K562 (cell line): ENCODE results near the gene ACRBP. TPM values are rescaled to one million over a fixed set of nuclear protein-coding genes. Genes with fewer than 3 reads are reported as not detected.

Experiments
- ATAC-seq: fragments of 200-7000 bp; cut with Tn5 transposase; 3 replicates; pipeline ENCODE4 v1.9.1; 2020; ENCODE audit warnings: moderate library complexity
- BruUV-seq: library from RNA; stranded (reverse); fragments of 400-500 nt; replicated peaks from 2 replicates; lab custom pipeline; 2021; lab: Mats Ljungman, UMichigan
- CTCF ChIA-PET: fragments of 300-600 bp; formaldehyde crosslinking; extraction: SDS; loops from one replicate; lab custom pipeline; 2021; ENCODE audit warnings: low intra/inter-chr PET ratio; lab: Yijun Ruan, JAX
- POLR2A ChIA-PET: fragments of 300-600, 350-650 bp; sonication (Branson Sonifier 250); formaldehyde crosslinking; extraction: SDS; loops from one replicate; lab custom pipeline; 2021; ENCODE audit warnings: antibody characterized with exemption, inconsistent platforms; lab: Yijun Ruan, JAX
- DNase-seq, 4 experiments: peaks; one replicate each; pipeline versions ENCODE4 v3.0.0 to v3.0.0-alpha.2; 2011 to 2018; ENCODE audit warnings: low spot score in 3 of 4, mixed read lengths in 3 of 4; ENCODE audit errors: extremely low read depth in 1 of 4
- FAIRE-seq: peaks from 2 replicates; lab custom pipeline; 2011; peaks lifted over from hg19 to GRCh38; lab: Jason Lieb, UNC
- H2AFZ ChIP-seq: 2 replicates; pipeline ENCODE4 v1.6.0; 2011; ENCODE audit warnings: low read depth, low read length, control low read depth, inconsistent platforms
- H3K27ac ChIP-seq: fragments of 200-600 bp; 3 replicates; pipeline ENCODE4 v1.8.0; 2011; ENCODE audit warnings: low read depth, mild to moderate bottlenecking, control low read depth, inconsistent platforms, low read length, moderate library complexity, mixed read lengths; ENCODE audit errors: extremely low read depth
- H3K27me3 ChIP-seq, 2 experiments: fragments of 300-600 bp in 1 of 2; 2 replicates in 1 of 2; 3 replicates in 1 of 2; pipeline versions ENCODE4 v1.6.0 to v1.8.0; 2011; ENCODE audit warnings: inconsistent platforms in 2 of 2, low read length in 2 of 2, mild to moderate bottlenecking in 1 of 2, mixed read lengths in 1 of 2, moderate library complexity in 1 of 2; ENCODE audit not compliant: control insufficient read depth in 2 of 2, insufficient read depth in 2 of 2
- H3K36me3 ChIP-seq: fragments of 300-600 bp; 3 replicates; pipeline ENCODE4 v1.8.0; 2011; ENCODE audit warnings: mild to moderate bottlenecking, low read length, inconsistent platforms; ENCODE audit not compliant: control insufficient read depth, insufficient read depth
- H3K4me1 ChIP-seq, 2 experiments: fragments of 200-600 bp in 1 of 2; replicated peaks in 1 of 2; 2 replicates in 1 of 2; 3 replicates in 1 of 2; pipeline versions ENCODE4 v1.5.1 to v1.8.0; 2011; ENCODE audit warnings: inconsistent platforms in 2 of 2, low read length in 2 of 2, mild to moderate bottlenecking in 1 of 2, mixed read lengths in 1 of 2, moderate library complexity in 1 of 2; ENCODE audit not compliant: control insufficient read depth in 2 of 2, insufficient read depth in 2 of 2
- H3K4me2 ChIP-seq: 2 replicates; pipeline ENCODE4 v1.6.1; 2011; ENCODE audit warnings: low read length, control low read depth, inconsistent platforms, mixed read lengths; ENCODE audit not compliant: insufficient read depth
- H3K4me3 ChIP-seq: fragments of 200-600 bp; sonication (generic), shearing (Covaris generic); 2 replicates; pipeline ENCODE4 v1.5.1; 2016; ENCODE audit warnings: control low read depth, inconsistent platforms
- H3K79me2 ChIP-seq: fragments of 200-600 bp; 3 replicates; pipeline ENCODE4 v1.8.0; 2011; ENCODE audit warnings: low read length, inconsistent platforms; ENCODE audit not compliant: control insufficient read depth, insufficient read depth
- H3K9ac ChIP-seq, 2 experiments: 2 replicates each; pipeline versions ENCODE4 v1.6.0 to v1.6.1; 2011; ENCODE audit warnings: low read depth in 2 of 2, low read length in 2 of 2, control low read depth in 1 of 2, inconsistent platforms in 1 of 2, mild to moderate bottlenecking in 1 of 2, mixed read lengths in 1 of 2; ENCODE audit not compliant: insufficient read depth in 1 of 2
- H3K9me1 ChIP-seq: one replicate; pipeline ENCODE4 v1.6.0; 2011; ENCODE audit warnings: inconsistent platforms, mild to moderate bottlenecking, low read length, moderate library complexity; ENCODE audit not compliant: control insufficient read depth, insufficient read depth
- H3K9me3 ChIP-seq: replicated peaks from 2 replicates; pipeline ENCODE4 v1.5.1; 2011; ENCODE audit warnings: low read depth, low read length, inconsistent platforms; ENCODE audit not compliant: control insufficient read depth, insufficient read depth
- H4K20me1 ChIP-seq: replicated peaks from 2 replicates; pipeline ENCODE4 v1.6.1; 2011; ENCODE audit warnings: low read length, inconsistent platforms, mixed read lengths; ENCODE audit not compliant: control insufficient read depth, insufficient read depth
- CTCF ChIP-seq, 3 experiments: IDR thresholded peaks in 2 of 3; conservative IDR thresholded peaks in 1 of 3; 2 replicates each; pipeline ENCODE4 v1.5.1; 2011 to 2012; ENCODE audit warnings: low read length in 3 of 3, mild to moderate bottlenecking in 3 of 3, control low read depth in 2 of 3, improper control_type of control experiment in 1 of 3, inconsistent platforms in 1 of 3, low read depth in 1 of 3, mixed read lengths in 1 of 3, moderate library complexity in 1 of 3; ENCODE audit not compliant: insufficient read depth in 2 of 3
- HMBOX1 ChIP-seq: sonication (generic); IDR thresholded peaks from 2 replicates; pipeline ENCODE4 v1.6.1; 2016
- PCBP1 ChIP-seq: fragments of 200-400 bp; formaldehyde crosslinking; IDR thresholded peaks from 2 replicates; pipeline ENCODE4 v1.6.1; 2018; ENCODE audit warnings: mild to moderate bottlenecking, low read depth, low read length; ENCODE audit not compliant: poor library complexity, severe bottlenecking
- SRSF3 ChIP-seq: fragments of 200-400 bp; formaldehyde crosslinking; IDR thresholded peaks from 2 replicates; pipeline ENCODE4 v1.6.1; 2016; ENCODE audit warnings: mild to moderate bottlenecking, low read length, moderate library complexity; ENCODE audit not compliant: insufficient read depth
- TFAP4 ChIP-seq: sonication (generic); formaldehyde crosslinking; IDR thresholded peaks from 2 replicates; pipeline ENCODE4 v1.8.0; 2022; ENCODE audit warnings: missing genetic modification reagents, mild to moderate bottlenecking, moderate library complexity, borderline replicate concordance
- U2AF1 ChIP-seq: fragments of 200-400 bp; formaldehyde crosslinking; optimal IDR thresholded peaks from 2 replicates; pipeline ENCODE3; 2017; ENCODE audit warnings: mild to moderate bottlenecking, low read depth, low read length, moderate library complexity
- ZNF699 ChIP-seq: fragments of 250-450 bp; sonication (Bioruptor Pico); IDR thresholded peaks from 2 replicates; pipeline ENCODE4 v1.8.0; 2021; ENCODE audit warnings: mild to moderate bottlenecking, moderate library complexity; ENCODE audit not compliant: insufficient replicate concordance
- WGBS: fragments of 100-300 bp; shearing (Covaris generic); methylation state at CpG from one replicate; pipeline ENCODE4 v1.1.6; 2016; ENCODE audit warnings: low coverage, mixed read lengths; ENCODE audit not compliant: insufficient coverage; ENCODE audit errors: missing lambda C conversion rate; 5-methylcytosine and 5-hydroxymethylcytosine counted together
- in situ Hi-C: fragments of 300-500 bp; cut with MboI; formaldehyde crosslinking; loops from 4 replicates; pipeline ENCODE4 v1.15.0; 2018; ENCODE audit warnings: inconsistent platforms, mixed read lengths
- intact Hi-C: fragments of 100-400 bp; cut with micrococcal nuclease; formaldehyde crosslinking; loops from 2 replicates; pipeline ENCODE4 v1.14.2; 2022
- polyA plus RNA-seq, 8 experiments: library from polyadenylated mRNA; depleted of rRNA in 4 of 8; stranded (reverse) in 5 of 8; unstranded in 3 of 8; fragments of >200 nt; fragmentation: Nextera tagmentation in 2 of 8; fragmentation: Illumina TruSeq in 1 of 8; extraction: Ambion mirVana in 2 of 8; extraction: Trizol in 1 of 8; gene quantifications; 2 replicates each; pipeline versions ENCODE4 v1.2.1 to v1.2.3, GENCODE V29; 2011 to 2014; ENCODE audit warnings: inconsistent platforms in 1 of 8, missing spikeins in 1 of 8
- total RNA-seq, 7 experiments: library from RNA; depleted of rRNA in 6 of 7; stranded (reverse); fragments of >200 nt in 6 of 7; fragmentation: Illumina TruSeq in 2 of 7; extraction: Trizol in 2 of 7; gene quantifications; 2 replicates each; pipeline versions ENCODE4 v1.2.1 to v1.2.3, GENCODE V29; 2011 to 2021; ENCODE audit warnings: low replicate concordance in 1 of 7
- TF ChIP-seq, protein P1 (sequence below), 2 experiments: IDR thresholded peaks; 2 replicates each; pipeline ENCODE4 v1.6.1; 2011; ENCODE audit warnings: borderline replicate concordance in 1 of 2, control low read depth in 1 of 2, low read depth in 1 of 2, low read length in 1 of 2, mild to moderate bottlenecking in 1 of 2, mixed read lengths in 1 of 2, moderate library complexity in 1 of 2; ENCODE audit not compliant: insufficient read depth in 1 of 2, insufficient read length in 1 of 2, poor library complexity in 1 of 2, severe bottlenecking in 1 of 2; ENCODE audit errors: extremely low read depth in 1 of 2
- TF ChIP-seq, protein P2 (sequence below): IDR thresholded peaks from 2 replicates; pipeline ENCODE4 v1.6.1; 2012; ENCODE audit warnings: low read depth, low read length, improper control_type of control experiment, borderline replicate concordance

ACRBP gene
- total and polyA plus RNA-seq, 9 of the 15 experiments (the other 6 are each of a cell fraction or from before 2014, with no cell fraction given), result 3.1 to 31.8 (median 8.4) TPM

- TF ChIP-seq, protein P1, sequence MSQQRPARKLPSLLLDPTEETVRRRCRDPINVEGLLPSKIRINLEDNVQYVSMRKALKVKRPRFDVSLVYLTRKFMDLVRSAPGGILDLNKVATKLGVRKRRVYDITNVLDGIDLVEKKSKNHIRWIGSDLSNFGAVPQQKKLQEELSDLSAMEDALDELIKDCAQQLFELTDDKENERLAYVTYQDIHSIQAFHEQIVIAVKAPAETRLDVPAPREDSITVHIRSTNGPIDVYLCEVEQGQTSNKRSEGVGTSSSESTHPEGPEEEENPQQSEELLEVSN (IDR thresholded peaks at IDR 0.05; ENCODE audit: borderline replicate concordance in 1 of 2, extremely low read depth in 1 of 2, insufficient read depth in 1 of 2, insufficient read length in 1 of 2, low read depth in 1 of 2, low read length in 1 of 2, poor library complexity in 1 of 2, severe bottlenecking in 1 of 2), result no peak
- no peak for TF ChIP-seq SRSF3
Measured at GRCh38 chr12:6646276-6647082, 753 bp downstream of the ACRBP start (continued).

- BruUV-seq, result no TSS peak
- no peaks in the 10 kb centered on the region for H3K27me3 ChIP-seq
- H2AFZ ChIP-seq, result peak overlapping the region; percentile 82
- H3K4me1 ChIP-seq, result peaks cover 13 to 14% of the 10 kb centered on the region in 2 experiments; a peak in 4 of 5 replicates
- no peak for DNase-seq
- H3K9ac ChIP-seq, result no peak overlapping the region
- no peaks in the 10 kb centered on the region for H4K20me1 ChIP-seq
- H3K9me1 ChIP-seq, result no peaks in the 10 kb centered on the region
- FAIRE-seq, result no peak
- peak; percentile 54; the same call in 1 of the 3 replicates for ATAC-seq
- intact Hi-C loops (loop anchor here (1.0 kb wide), 1 partner anchor 28 kb away; no protein-coding TSS in a partner anchor), in situ Hi-C loops (no loop called here)
- peaks cover 8% of the 10 kb centered on the region for H3K9me3 ChIP-seq
- H3K4me3 ChIP-seq, result no peak overlapping the region
- H3K36me3 ChIP-seq, result no peaks in the 10 kb centered on the region
- POLR2A ChIA-PET, result interaction anchor here (0.8 to 1.0 kb wide), 3 partner anchors 8 to 30 kb away, joined by 3 to 4 read pairs (median 3); partner anchors contain the start of gene LPAR5
- H3K27ac ChIP-seq, result no peak overlapping the region
- 18% methylated on average over 4 of the region's 5 CpGs for WGBS
- H3K4me2 ChIP-seq, result no peak overlapping the region
- CTCF ChIA-PET, result interaction anchor here (0.9 kb wide), 1 partner anchor 28 kb away, joined by 3 read pairs; no protein-coding TSS in a partner anchor
- H3K79me2 ChIP-seq, result no peaks in the 10 kb centered on the region
- TF ChIP-seq, protein P2, sequence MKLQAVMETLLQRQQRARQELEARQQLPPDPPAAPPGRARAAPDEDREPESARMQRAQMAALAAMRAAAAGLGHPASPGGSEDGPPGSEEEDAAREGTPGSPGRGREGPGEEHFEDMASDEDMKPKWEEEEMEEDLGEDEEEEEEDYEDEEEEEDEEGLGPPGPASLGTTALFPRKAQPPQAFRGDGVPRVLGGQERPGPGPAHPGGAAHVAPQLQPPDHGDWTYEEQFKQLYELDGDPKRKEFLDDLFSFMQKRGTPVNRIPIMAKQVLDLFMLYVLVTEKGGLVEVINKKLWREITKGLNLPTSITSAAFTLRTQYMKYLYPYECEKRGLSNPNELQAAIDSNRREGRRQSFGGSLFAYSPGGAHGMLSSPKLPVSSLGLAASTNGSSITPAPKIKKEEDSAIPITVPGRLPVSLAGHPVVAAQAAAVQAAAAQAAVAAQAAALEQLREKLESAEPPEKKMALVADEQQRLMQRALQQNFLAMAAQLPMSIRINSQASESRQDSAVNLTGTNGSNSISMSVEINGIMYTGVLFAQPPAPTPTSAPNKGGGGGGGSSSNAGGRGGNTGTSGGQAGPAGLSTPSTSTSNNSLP, result no peak
- TF ChIP-seq U2AF1, result no peak
- TF ChIP-seq HMBOX1, result no peak
- no peak for TF ChIP-seq PCBP1
- TF ChIP-seq TFAP4 (CRISPR knock-in tag), result peak; percentile 52; the same call in 1 of the 2 replicates
- peak; percentile 10 to 53 (median 28); a peak in 2 of 6 replicates for TF ChIP-seq CTCF (IDR thresholded peaks at IDR 0.05 in 2 of 3, conservative IDR thresholded peaks at IDR 0.05 in 1 of 3; ENCODE audit: insufficient read depth in 2 of 3, low read depth in 1 of 3, low read length in 3 of 3)
- no peak for TF ChIP-seq ZNF699 (CRISPR knock-in tag)
Measured at GRCh38 chr12:6644903-6645302, 2.3 kb downstream of the ACRBP start.
